Kidney epithelial cell (primary cell): ENCODE results near the gene UBLCP1. TPM values are rescaled to one million over a fixed set of nuclear protein-coding genes. Genes with fewer than 3 reads are reported as not detected.
"Not testable (repeated sequence)": the region's sequence is repeated elsewhere in the genome, so short reads cannot be mapped to it uniquely, and the experiment has no call there.

Experiments
- DNase-seq: peaks from one replicate; pipeline ENCODE4 v3.0.0-alpha.2; 2010; ENCODE audit warnings: low read depth
- H3K27me3 ChIP-seq: 2 replicates; pipeline ENCODE4 v1.6.0; 2011; ENCODE audit warnings: low read length; ENCODE audit not compliant: control insufficient read depth, insufficient read depth
- H3K36me3 ChIP-seq: 2 replicates; pipeline ENCODE4 v1.5.1; 2011; ENCODE audit warnings: low read length; ENCODE audit not compliant: control insufficient read depth, insufficient read depth
- H3K4me3 ChIP-seq: 2 replicates; pipeline ENCODE4 v1.5.1; 2011; ENCODE audit warnings: low read depth, mild to moderate bottlenecking, control low read depth, low read length
- CTCF ChIP-seq: IDR thresholded peaks from 2 replicates; pipeline ENCODE4 v1.5.1; 2011; ENCODE audit warnings: mild to moderate bottlenecking, moderate library complexity, low read length, control low read depth, inconsistent platforms; ENCODE audit not compliant: insufficient read depth, poor library complexity, severe bottlenecking
- total RNA-seq: library from RNA; depleted of rRNA; stranded (reverse); fragments of >200 nt; gene quantifications from 2 replicates; pipeline ENCODE4 v1.2.3, GENCODE V29; 2015

UBLCP1 gene
- total RNA-seq, 1 donor from 2014 or later: 46.0 TPM

GRCh38 chr5:159230657-159231056 is 32.4 kb upstream of the UBLCP1 start:
- no peaks in the 10 kb centered on the region for H3K27me3 ChIP-seq
- no peak for TF ChIP-seq CTCF
- H3K4me3 ChIP-seq: no peak overlapping the region
- H3K36me3 ChIP-seq: no peaks in the 10 kb centered on the region
- no peak for DNase-seq

GRCh38 chr5:159231167-159231566 is 31.9 kb upstream of the UBLCP1 start:
- DNase-seq: no peak
- Histone ChIP-seq H3K36me3 (no peaks in the 10 kb centered on the region), H3K27me3 (no peaks in the 10 kb centered on the region), H3K4me3 (no peak overlapping the region)
- no peak for TF ChIP-seq CTCF

DNA sequence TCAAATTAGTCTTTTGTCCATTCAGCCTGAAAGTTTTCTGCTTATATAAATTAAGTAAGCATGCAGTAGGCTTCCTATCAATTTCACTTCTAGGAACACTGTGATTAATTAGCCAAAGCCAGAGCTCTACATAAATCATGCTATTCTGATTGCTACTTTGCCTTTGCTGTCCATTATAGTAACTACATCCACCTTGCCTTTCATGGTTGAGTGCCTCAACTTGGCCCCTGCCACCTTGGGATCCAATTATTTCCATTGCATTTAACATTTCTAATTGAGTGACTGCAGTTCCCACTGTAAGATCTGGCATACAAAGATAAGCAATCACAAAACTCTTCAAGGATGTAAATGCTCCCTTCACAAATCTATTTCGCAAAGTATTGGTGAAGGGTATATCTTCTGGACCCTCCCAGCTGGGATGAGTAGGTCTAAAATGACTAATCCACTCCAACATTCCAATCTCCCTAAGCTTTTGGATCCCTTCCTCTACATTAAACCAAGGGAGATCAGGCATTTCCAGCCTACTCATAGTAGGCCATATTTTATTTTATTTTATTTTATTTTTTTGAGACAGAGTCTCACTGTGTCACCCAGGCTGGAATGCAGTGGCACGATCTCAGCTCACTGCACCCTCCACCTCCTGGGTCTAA is 27.1 kb upstream of the UBLCP1 start:
- DNase-seq, H3K27me3 ChIP-seq, H3K36me3 ChIP-seq, H3K4me3 ChIP-seq: not testable (repeated sequence)

- Histone ChIP-seq H3K4me3 (no peak overlapping the region), H3K27me3 (no peaks in the 10 kb centered on the region), H3K36me3 (no peaks in the 10 kb centered on the region)
- peak; percentile 18 for DNase-seq
- no peak for TF ChIP-seq CTCF
These were observed 22.7 kb upstream of the UBLCP1 start for GRCh38 chr5:159240301-159240870.

GRCh38 chr5:159241946-159242552 is 21.0 kb upstream of the UBLCP1 start:
- no peak overlapping the region for H3K4me3 ChIP-seq
- no peak for DNase-seq
- no peak for TF ChIP-seq CTCF

DNA sequence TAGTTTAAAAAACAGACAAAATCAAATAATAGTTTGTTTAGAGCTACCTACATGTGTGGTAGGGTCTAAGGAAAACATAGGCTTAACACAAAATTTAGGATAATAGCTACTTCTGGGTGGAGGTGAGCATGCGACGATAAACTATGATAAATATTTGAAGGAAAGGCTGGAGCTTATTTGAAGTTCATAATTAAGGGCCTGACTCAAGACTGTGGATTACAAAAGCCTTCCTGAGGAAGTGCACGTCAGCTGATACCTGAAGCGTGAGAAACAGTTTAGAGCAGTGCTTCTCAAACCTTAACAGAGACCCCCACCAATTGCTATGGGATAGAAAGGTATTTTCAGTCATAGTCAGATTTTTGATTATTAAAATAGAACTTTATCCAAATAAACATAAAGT is 20.4 kb upstream of the UBLCP1 start:
- Histone ChIP-seq H3K27me3 (no peaks in the 10 kb centered on the region), H3K4me3 (no peak overlapping the region), H3K36me3 (no peaks in the 10 kb centered on the region)
- TF ChIP-seq CTCF: no peak
- no peak for DNase-seq

More at GRCh38 chr5:159241946-159242552, 21.0 kb upstream of the UBLCP1 start:
- Histone ChIP-seq H3K27me3 (no peaks in the 10 kb centered on the region), H3K36me3 (no peaks in the 10 kb centered on the region)
